Liver (tissue), 9 donors: ENCODE measurements around the gene CDH1. TPM values are rescaled to one million over a fixed set of nuclear protein-coding genes. Genes with fewer than 3 reads are reported as not detected.

Source experiments
- DNase-seq: peaks from one replicate; pipeline ENCODE4 v3.0.0-alpha.2; 2017; ENCODE audit warnings: low spot score
- H3K27ac ChIP-seq, 2 donors: one replicate each; pipeline ENCODE4 v1.7.0; 2013; ENCODE audit warnings: inconsistent platforms in 2 of 2, low read length in 2 of 2, control low read depth in 1 of 2, low read depth in 1 of 2, mild to moderate bottlenecking in 1 of 2
- H3K27me3 ChIP-seq, 4 donors: one replicate each; pipeline versions ENCODE4 v1.6.1 to v1.7.0; 2013; ENCODE audit warnings: low read length in 3 of 4, inconsistent platforms in 1 of 4, mild to moderate bottlenecking in 1 of 4, moderate library complexity in 1 of 4; ENCODE audit not compliant: control insufficient read depth in 4 of 4, insufficient read depth in 4 of 4
- H3K36me3 ChIP-seq, 4 donors: one replicate each; pipeline versions ENCODE4 v1.6.1 to v1.7.0; 2013; ENCODE audit warnings: low read length in 3 of 4, mild to moderate bottlenecking in 3 of 4, low read depth in 1 of 4, moderate library complexity in 1 of 4; ENCODE audit not compliant: control insufficient read depth in 4 of 4, insufficient read depth in 3 of 4
- H3K4me1 ChIP-seq, 4 donors: one replicate each; pipeline versions ENCODE4 v1.6.1 to v1.7.0; 2013; ENCODE audit warnings: low read length in 3 of 4, mild to moderate bottlenecking in 3 of 4, moderate library complexity in 1 of 4; ENCODE audit not compliant: control insufficient read depth in 4 of 4, insufficient read depth in 4 of 4
- H3K4me3 ChIP-seq, 3 donors: one replicate each; pipeline versions ENCODE4 v1.6.1 to v1.7.0; 2013; ENCODE audit warnings: low read length in 3 of 3, control low read depth in 1 of 3, low read depth in 1 of 3, mild to moderate bottlenecking in 1 of 3
- H3K9ac ChIP-seq, 2 donors: one replicate each; pipeline ENCODE4 v1.7.0; 2013; ENCODE audit warnings: low read length in 2 of 2, mild to moderate bottlenecking in 2 of 2, moderate library complexity in 2 of 2, control low read depth in 1 of 2, low read depth in 1 of 2
- H3K9me3 ChIP-seq, 4 donors: one replicate each; pipeline versions ENCODE4 v1.6.1 to v1.7.0; 2013; ENCODE audit warnings: low read length in 3 of 4; ENCODE audit not compliant: control insufficient read depth in 4 of 4
- ATF3 ChIP-seq: IDR thresholded peaks from 2 replicates; pipeline ENCODE4 v1.6.1; 2016; ENCODE audit warnings: antibody characterized with exemption
- CTCF ChIP-seq: fragments of 150-350 bp; IDR thresholded peaks from 2 replicates; pipeline ENCODE4 v1.5.1; 2017; ENCODE audit warnings: improper control_type of control experiment, low read depth, low read length; ENCODE audit not compliant: missing input control
- FOXA1 ChIP-seq: IDR thresholded peaks from 2 replicates; pipeline ENCODE4 v1.6.1; 2016; ENCODE audit warnings: antibody characterized with exemption
- FOXA2 ChIP-seq: IDR thresholded peaks from 2 replicates; pipeline ENCODE4 v1.6.1; 2016; ENCODE audit warnings: antibody characterized with exemption
- GABPA ChIP-seq, 2 donors: IDR thresholded peaks in 1 of 2; conservative IDR thresholded peaks in 1 of 2; 2 replicates each; pipeline ENCODE4 v1.6.1; 2016; ENCODE audit warnings: antibody characterized with exemption in 2 of 2, mild to moderate bottlenecking in 1 of 2, moderate library complexity in 1 of 2
- HNF4A ChIP-seq, 2 donors: conservative IDR thresholded peaks; 2 replicates each; pipeline ENCODE4 v1.6.1; 2016; ENCODE audit warnings: antibody characterized with exemption in 2 of 2, mild to moderate bottlenecking in 2 of 2
- HNF4G ChIP-seq: IDR thresholded peaks from 2 replicates; pipeline ENCODE4 v1.6.1; 2016; ENCODE audit warnings: antibody characterized with exemption
- JUND ChIP-seq, 2 donors: IDR thresholded peaks; 2 replicates each; pipeline ENCODE4 v1.6.1; 2016; ENCODE audit warnings: antibody characterized with exemption in 2 of 2
- MAX ChIP-seq: IDR thresholded peaks from 2 replicates; pipeline ENCODE4 v1.6.1; 2016; ENCODE audit warnings: antibody characterized with exemption
- NR2F2 ChIP-seq: IDR thresholded peaks from 2 replicates; pipeline ENCODE4 v1.6.1; 2016; ENCODE audit warnings: antibody characterized with exemption
- RAD21 ChIP-seq, 2 donors: IDR thresholded peaks; 2 replicates each; pipeline ENCODE4 v1.6.1; 2016; ENCODE audit warnings: antibody characterized with exemption in 2 of 2, mild to moderate bottlenecking in 2 of 2
- RXRA ChIP-seq, 2 donors: IDR thresholded peaks; 2 replicates each; pipeline ENCODE4 v1.6.1; 2017 to 2018; ENCODE audit warnings: antibody characterized with exemption in 2 of 2, mild to moderate bottlenecking in 1 of 2
- SP1 ChIP-seq: IDR thresholded peaks from 2 replicates; pipeline ENCODE4 v1.6.1; 2018; ENCODE audit warnings: antibody characterized with exemption, mild to moderate bottlenecking
- TAF1 ChIP-seq: conservative IDR thresholded peaks from 2 replicates; pipeline ENCODE4 v1.6.1; 2016; ENCODE audit warnings: antibody characterized with exemption, mild to moderate bottlenecking
- YY1 ChIP-seq: IDR thresholded peaks from 2 replicates; pipeline ENCODE4 v1.6.1; 2016; ENCODE audit warnings: antibody characterized with exemption, mild to moderate bottlenecking
- ZBTB33 ChIP-seq: IDR thresholded peaks from 2 replicates; pipeline ENCODE4 v1.6.1; 2016; ENCODE audit warnings: antibody characterized with exemption
- WGBS: extraction: QIAGEN DNeasy Blood & Tissue Kit; methylation state at CpG from one replicate; pipeline ENCODE4 v1.1.7; 2013; 5-methylcytosine and 5-hydroxymethylcytosine counted together
- polyA plus RNA-seq, 2 donors: library from polyadenylated mRNA; stranded (reverse) in 1 of 2; unstranded in 1 of 2; fragments of 200-250 nt in 1 of 2; fragments of >200 nt in 1 of 2; fragmentation: Nextera tagmentation in 1 of 2; extraction: Ambion mirVana in 1 of 2; gene quantifications; one replicate each; pipeline versions ENCODE4 v1.2.1 to v1.2.3, GENCODE V29; 2013 to 2015
- total RNA-seq, 2 donors: library from RNA; depleted of rRNA; stranded (reverse); fragments of >200 nt; gene quantifications; one replicate each; pipeline ENCODE4 v1.2.3, GENCODE V29; 2014
- donor health status: healthy.
- donor health status: healthy.
- donor health status: healthy.
- donor health status: healthy.
- donor health status: healthy.

Gene CDH1
- total and polyA plus RNA-seq, 4 donors, result 21.8 to 69.3 (median 50.3) TPM

GRCh38 chr16:68768175-68768574 lies 31.1 kb downstream of the CDH1 start (continued):
- TF ChIP-seq TAF1 (no peak), FOXA2 (no peak), HNF4A (conservative IDR thresholded peaks at IDR 0.05) (no peak), RAD21 (IDR thresholded peaks at IDR 0.05) (no peak), ATF3 (no peak), ZBTB33 (no peak)

GRCh38 chr16:68768771-68769170 lies 31.7 kb downstream of the CDH1 start:
- Histone ChIP-seq H3K27me3 (no peaks in the 10 kb centered on the region), H3K27ac (no peak overlapping the region), H3K9ac (no peak overlapping the region), H3K36me3 (peaks cover 0 to 11% (median 7%) of the 10 kb centered on the region in 4 donors), H3K9me3 (no peaks in the 10 kb centered on the region), H3K4me3 (no peak overlapping the region), H3K4me1 (no peaks in the 10 kb centered on the region)
- TF ChIP-seq ATF3 (no peak), TAF1 (no peak), HNF4A (conservative IDR thresholded peaks at IDR 0.05) (no peak), YY1 (no peak), FOXA2 (no peak), MAX (no peak), RAD21 (IDR thresholded peaks at IDR 0.05) (no peak), GABPA (IDR thresholded peaks at IDR 0.05 in 1 of 2, conservative IDR thresholded peaks at IDR 0.05 in 1 of 2) (no peak), HNF4G (no peak), JUND (IDR thresholded peaks at IDR 0.05) (no peak)
- no peak for DNase-seq
- WGBS, result 94% methylated on average over 2 of the region's 2 CpGs

GRCh38 chr16:68770671-68771070 lies 33.6 kb downstream of the CDH1 start:
- WGBS, result 79% methylated on average over 8 of the region's 8 CpGs
- TF ChIP-seq HNF4A (conservative IDR thresholded peaks at IDR 0.05) (no peak), FOXA1 (no peak), NR2F2 (no peak), GABPA (IDR thresholded peaks at IDR 0.05 in 1 of 2, conservative IDR thresholded peaks at IDR 0.05 in 1 of 2) (no peak), FOXA2 (no peak), CTCF (no peak), RXRA (IDR thresholded peaks at IDR 0.05) (no peak), MAX (no peak), ATF3 (no peak), HNF4G (no peak), SP1 (no peak), TAF1 (no peak), JUND (IDR thresholded peaks at IDR 0.05) (no peak), YY1 (no peak), RAD21 (IDR thresholded peaks at IDR 0.05) (no peak)
- Histone ChIP-seq H3K27me3 (no peaks in the 10 kb centered on the region), H3K27ac (no peak overlapping the region), H3K9ac (no peak overlapping the region), H3K36me3 (peaks cover 0 to 11% (median 7%) of the 10 kb centered on the region in 4 donors), H3K9me3 (no peaks in the 10 kb centered on the region), H3K4me1 (no peaks in the 10 kb centered on the region), H3K4me3 (no peak overlapping the region)
- DNase-seq, result peak; percentile 64
